ENCODE measurements around the gene DAGLB.

The DAGLB gene

GRCh38 chr7:6360841-6361240, 86.9 kb downstream of the DAGLB start:
- H3K27ac ChIP-seq (ENCODE audit: low read length): no peak overlapping the region
- H3K9ac ChIP-seq (ENCODE audit: low read length): no peak overlapping the region
- no peaks in the 10 kb centered on the region for H3K9me2 ChIP-seq (replicated peaks; ENCODE audit: insufficient read depth, low read length)
- TF ChIP-seq, protein P1, sequence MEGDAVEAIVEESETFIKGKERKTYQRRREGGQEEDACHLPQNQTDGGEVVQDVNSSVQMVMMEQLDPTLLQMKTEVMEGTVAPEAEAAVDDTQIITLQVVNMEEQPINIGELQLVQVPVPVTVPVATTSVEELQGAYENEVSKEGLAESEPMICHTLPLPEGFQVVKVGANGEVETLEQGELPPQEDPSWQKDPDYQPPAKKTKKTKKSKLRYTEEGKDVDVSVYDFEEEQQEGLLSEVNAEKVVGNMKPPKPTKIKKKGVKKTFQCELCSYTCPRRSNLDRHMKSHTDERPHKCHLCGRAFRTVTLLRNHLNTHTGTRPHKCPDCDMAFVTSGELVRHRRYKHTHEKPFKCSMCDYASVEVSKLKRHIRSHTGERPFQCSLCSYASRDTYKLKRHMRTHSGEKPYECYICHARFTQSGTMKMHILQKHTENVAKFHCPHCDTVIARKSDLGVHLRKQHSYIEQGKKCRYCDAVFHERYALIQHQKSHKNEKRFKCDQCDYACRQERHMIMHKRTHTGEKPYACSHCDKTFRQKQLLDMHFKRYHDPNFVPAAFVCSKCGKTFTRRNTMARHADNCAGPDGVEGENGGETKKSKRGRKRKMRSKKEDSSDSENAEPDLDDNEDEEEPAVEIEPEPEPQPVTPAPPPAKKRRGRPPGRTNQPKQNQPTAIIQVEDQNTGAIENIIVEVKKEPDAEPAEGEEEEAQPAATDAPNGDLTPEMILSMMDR (IDR thresholded peaks at IDR 0.05; ENCODE audit: low read length): no peak
- no peak for TF ChIP-seq EZH2phosphoT487 (IDR thresholded peaks at IDR 0.05; ENCODE audit: low read length)
- TF ChIP-seq EZH2 (optimal IDR thresholded peaks at IDR 0.05; ENCODE audit: low read depth, low read length): no peak
- 0 out of 2 replicates have a peak overlapping the region, but pooled peaks have one; percentile 23 for H2AFZ ChIP-seq (ENCODE audit: low read length)
- no peak for DNase-seq
- no peaks in the 10 kb centered on the region for H3K9me3 ChIP-seq (replicated peaks; ENCODE audit: insufficient read depth, low read length)
- H3K79me2 ChIP-seq (ENCODE audit: low read length): no peaks in the 10 kb centered on the region
- no peaks in the 10 kb centered on the region for H3F3A ChIP-seq (ENCODE audit: insufficient read depth, low read length)
- H3K4me1 ChIP-seq (ENCODE audit: low read length): 0 out of 2 replicates have a peak, but pooled peaks cover 3% of the 10 kb centered on the region
- no peaks in the 10 kb centered on the region for H3K27me3 ChIP-seq (replicated peaks; ENCODE audit: insufficient read depth, low read length)
- H3K4me3 ChIP-seq (ENCODE audit: low read length): no peak overlapping the region
- H4K20me1 ChIP-seq (ENCODE audit: insufficient read depth, low read length): no peaks in the 10 kb centered on the region
- no peaks in the 10 kb centered on the region for H3K36me3 ChIP-seq (replicated peaks; ENCODE audit: insufficient read depth, low read length)
- H3K4me2 ChIP-seq (ENCODE audit: low read depth, low read length): no peak overlapping the region

DNA sequence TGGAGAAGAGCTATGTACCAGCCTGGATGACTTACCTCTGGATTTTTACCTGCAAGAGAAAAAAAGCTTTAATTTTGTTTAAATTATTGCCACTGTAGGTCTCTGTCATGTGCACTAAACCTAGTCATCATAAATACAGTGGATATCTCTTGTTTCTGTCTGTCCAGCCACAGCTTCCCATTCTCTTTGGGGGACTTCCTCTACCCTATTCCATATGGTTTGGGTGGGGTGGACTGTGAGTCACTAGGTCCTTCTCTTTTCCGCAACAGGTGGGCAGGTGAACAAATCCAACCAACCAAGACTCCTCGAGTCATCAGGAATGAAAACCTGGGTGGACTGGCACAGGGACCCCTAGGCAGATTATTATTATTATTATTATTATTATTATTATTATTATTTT, 88.0 kb downstream of the DAGLB start:
- no peaks in the 10 kb centered on the region for H3K9me2 ChIP-seq (replicated peaks; ENCODE audit: insufficient read depth, low read length)
- no peaks in the 10 kb centered on the region for H4K20me1 ChIP-seq (ENCODE audit: insufficient read depth, low read length)
- H3K79me2 ChIP-seq (ENCODE audit: low read length): no peaks in the 10 kb centered on the region
- H3F3A ChIP-seq (ENCODE audit: insufficient read depth, low read length): no peaks in the 10 kb centered on the region
- no peak overlapping the region for H3K9ac ChIP-seq (ENCODE audit: low read length)
- H3K27ac ChIP-seq (ENCODE audit: low read length): no peak overlapping the region
- no peak for TF ChIP-seq EZH2 (optimal IDR thresholded peaks at IDR 0.05; ENCODE audit: low read depth, low read length)
- TF ChIP-seq EZH2phosphoT487 (IDR thresholded peaks at IDR 0.05; ENCODE audit: low read length): no peak
- TF ChIP-seq, protein P1 (IDR thresholded peaks at IDR 0.05; ENCODE audit: low read length): no peak
- H3K9me3 ChIP-seq (replicated peaks; ENCODE audit: insufficient read depth, low read length): no peaks in the 10 kb centered on the region
- H3K36me3 ChIP-seq (replicated peaks; ENCODE audit: insufficient read depth, low read length): no peaks in the 10 kb centered on the region
- no peak overlapping the region for H3K4me2 ChIP-seq (ENCODE audit: low read depth, low read length)
- H3K4me1 ChIP-seq (ENCODE audit: low read length): 0 out of 2 replicates have a peak, but pooled peaks cover 3% of the 10 kb centered on the region
- H3K4me3 ChIP-seq (ENCODE audit: low read length): no peak overlapping the region
- H3K27me3 ChIP-seq (replicated peaks; ENCODE audit: insufficient read depth, low read length): no peaks in the 10 kb centered on the region
- DNase-seq: no peak
- H2AFZ ChIP-seq (ENCODE audit: low read length): 0 out of 2 replicates have a peak overlapping the region, but pooled peaks have one; percentile 27
